Astrocyte (in vitro differentiated cells and primary cell): ENCODE measurements around the gene TRHDE. TPM values are rescaled to one million over a fixed set of nuclear protein-coding genes. Genes with fewer than 3 reads are reported as not detected.

Experiments
- DNase-seq: peaks from one replicate; pipeline ENCODE4 v3.0.0-alpha.2; 2010; ENCODE audit warnings: low read depth
- FAIRE-seq: peaks from 2 replicates; lab custom pipeline; 2011; peaks lifted over from hg19 to GRCh38; lab: Jason Lieb, UNC
- H2AFZ ChIP-seq: 2 replicates; pipeline ENCODE4 v1.6.0; 2012; ENCODE audit warnings: low read depth, low read length, inconsistent platforms
- H3K27ac ChIP-seq: 2 replicates; pipeline ENCODE4 v1.5.1; 2011; ENCODE audit warnings: low read depth, low read length, inconsistent platforms
- H3K27me3 ChIP-seq: 2 replicates; pipeline ENCODE4 v1.6.0; 2011; ENCODE audit warnings: low read length, inconsistent platforms; ENCODE audit not compliant: insufficient read depth
- H3K36me3 ChIP-seq: 2 replicates; pipeline ENCODE4 v1.5.1; 2011; ENCODE audit warnings: low read length, inconsistent platforms; ENCODE audit not compliant: insufficient read depth
- H3K4me1 ChIP-seq: 2 replicates; pipeline ENCODE4 v1.5.1; 2011; ENCODE audit warnings: low read length, inconsistent platforms; ENCODE audit not compliant: insufficient read depth
- H3K4me2 ChIP-seq: 2 replicates; pipeline ENCODE4 v1.6.0; 2012; ENCODE audit warnings: low read length, inconsistent platforms
- H3K4me3 ChIP-seq: 2 replicates; pipeline ENCODE4 v1.5.1; 2011; ENCODE audit warnings: low read depth, mild to moderate bottlenecking, low read length, inconsistent platforms; ENCODE audit not compliant: insufficient read depth
- H3K79me2 ChIP-seq: 2 replicates; pipeline ENCODE4 v1.6.0; 2012; ENCODE audit warnings: mild to moderate bottlenecking, low read length, inconsistent platforms; ENCODE audit not compliant: insufficient read depth
- H3K9ac ChIP-seq: 2 replicates; pipeline ENCODE4 v1.6.0; 2012; ENCODE audit warnings: mild to moderate bottlenecking, low read length, inconsistent platforms
- H3K9me3 ChIP-seq: 2 replicates; pipeline ENCODE4 v1.5.1; 2012; ENCODE audit warnings: low read depth, mild to moderate bottlenecking, low read length, inconsistent platforms; ENCODE audit not compliant: insufficient read depth
- H4K20me1 ChIP-seq: 2 replicates; pipeline ENCODE4 v1.6.0; 2012; ENCODE audit warnings: low read length, inconsistent platforms; ENCODE audit not compliant: insufficient read depth
- H3K27ac Mint-ChIP-seq: one replicate; pipeline ENCODE4 v1.8.0; 2021; ENCODE audit warnings: mild to moderate bottlenecking, mixed read lengths; ENCODE audit not compliant: unreplicated experiment
- H3K27me3 Mint-ChIP-seq: one replicate; pipeline ENCODE4 v1.8.0; 2021; ENCODE audit warnings: low read depth, mixed read lengths; ENCODE audit not compliant: unreplicated experiment
- H3K36me3 Mint-ChIP-seq: one replicate; pipeline ENCODE4 v1.8.0; 2021; ENCODE audit warnings: low read depth, mixed read lengths; ENCODE audit not compliant: unreplicated experiment
- H3K4me1 Mint-ChIP-seq: one replicate; pipeline ENCODE4 v1.8.0; 2021; ENCODE audit warnings: low read depth, mixed read lengths; ENCODE audit not compliant: unreplicated experiment
- H3K4me3 Mint-ChIP-seq: one replicate; pipeline ENCODE4 v1.8.0; 2021; ENCODE audit warnings: mild to moderate bottlenecking, moderate library complexity, mixed read lengths; ENCODE audit not compliant: unreplicated experiment
- H3K9me3 Mint-ChIP-seq: one replicate; pipeline ENCODE4 v1.8.0; 2021; ENCODE audit warnings: mild to moderate bottlenecking, mixed read lengths; ENCODE audit not compliant: unreplicated experiment
- CTCF ChIP-seq: IDR thresholded peaks from 2 replicates; pipeline ENCODE4 v1.5.1; 2011; ENCODE audit warnings: low read depth, mild to moderate bottlenecking, inconsistent platforms, low read length, moderate library complexity; ENCODE audit not compliant: insufficient read depth
- EZH2 ChIP-seq: IDR thresholded peaks from 2 replicates; pipeline ENCODE4 v1.6.1; 2012; ENCODE audit warnings: mild to moderate bottlenecking, low read length, inconsistent platforms; ENCODE audit not compliant: insufficient read depth
- total RNA-seq: library from RNA; stranded (reverse); gene quantifications from 2 replicates; pipeline ENCODE4 v1.2.1, GENCODE V29; 2021

TRHDE gene
- total RNA-seq, 1 donor from 2014 or later: 1.4 TPM

GRCh38 chr12:72295744-72296143 is 23.6 kb downstream of the TRHDE start:
- Histone ChIP-seq H3K27ac (peak overlapping the region; percentile 97), H4K20me1 (no peaks in the 10 kb centered on the region), H3K27me3 (no peaks in the 10 kb centered on the region), H3K4me2 (peak overlapping the region; percentile 75), H3K9ac (peak overlapping the region; percentile 81), H3K4me3 (peak overlapping the region; percentile 43), H3K79me2 (peaks cover 13% of the 10 kb centered on the region), H3K4me1 (peaks cover 36% of the 10 kb centered on the region), H2AFZ (no peak overlapping the region), H3K9me3 (no peaks in the 10 kb centered on the region), H3K36me3 (no peaks in the 10 kb centered on the region)
- H3K27me3 Mint-ChIP-seq: no peaks in the 10 kb centered on the region
- H3K27ac Mint-ChIP-seq: no peak overlapping the region
- TF ChIP-seq CTCF: no peak
- no peak for TF ChIP-seq EZH2
- peak; percentile 86 for DNase-seq
- no peaks in the 10 kb centered on the region for H3K36me3 Mint-ChIP-seq
- no peak for FAIRE-seq
- H3K9me3 Mint-ChIP-seq: no peaks in the 10 kb centered on the region
- no peak overlapping the region for H3K4me3 Mint-ChIP-seq
- peaks cover 12% of the 10 kb centered on the region for H3K4me1 Mint-ChIP-seq

GRCh38 chr12:72296389-72296788 is 24.2 kb downstream of the TRHDE start:
- Mint-ChIP-seq H3K27ac (peak overlapping the region; percentile 8), H3K9me3 (no peaks in the 10 kb centered on the region), H3K36me3 (no peaks in the 10 kb centered on the region), H3K27me3 (no peaks in the 10 kb centered on the region), H3K4me3 (no peak overlapping the region), H3K4me1 (peaks cover 14% of the 10 kb centered on the region)
- Histone ChIP-seq H3K9ac (peak overlapping the region; percentile 81), H3K9me3 (no peaks in the 10 kb centered on the region), H3K4me3 (peak overlapping the region; percentile 43), H3K27me3 (no peaks in the 10 kb centered on the region), H3K4me1 (peaks cover 36% of the 10 kb centered on the region), H4K20me1 (no peaks in the 10 kb centered on the region), H3K27ac (peak overlapping the region; percentile 97), H3K79me2 (peaks cover 13% of the 10 kb centered on the region), H3K4me2 (peak overlapping the region; percentile 75), H3K36me3 (no peaks in the 10 kb centered on the region), H2AFZ (no peak overlapping the region)
- TF ChIP-seq EZH2: no peak
- FAIRE-seq (peak; percentile 17), DNase-seq (peak; percentile 93)

GRCh38 chr12:72297666-72298065 is 25.5 kb downstream of the TRHDE start:
- Histone ChIP-seq H3K4me2 (no peak overlapping the region), H3K27ac (no peak overlapping the region), H3K79me2 (peaks cover 17% of the 10 kb centered on the region), H3K9me3 (no peaks in the 10 kb centered on the region), H3K9ac (no peak overlapping the region), H3K36me3 (no peaks in the 10 kb centered on the region), H3K27me3 (no peaks in the 10 kb centered on the region), H3K4me1 (peaks cover 36% of the 10 kb centered on the region), H4K20me1 (no peaks in the 10 kb centered on the region), H3K4me3 (no peak overlapping the region), H2AFZ (no peak overlapping the region)
- no peak for DNase-seq
- Mint-ChIP-seq H3K4me3 (no peak overlapping the region), H3K4me1 (peaks cover 14% of the 10 kb centered on the region), H3K36me3 (no peaks in the 10 kb centered on the region), H3K27ac (no peak overlapping the region), H3K27me3 (no peaks in the 10 kb centered on the region), H3K9me3 (no peaks in the 10 kb centered on the region)
- TF ChIP-seq EZH2: no peak
- FAIRE-seq: no peak
